AG09319 (cell line): ENCODE measurements around the gene ARHGEF4.

Experiments
- DNase-seq: peaks from one replicate; pipeline ENCODE4 v3.0.0-alpha.2; 2010; ENCODE audit warnings: low read depth; ENCODE audit errors: extremely low read depth
- TF ChIP-seq, protein P1 (sequence below): IDR thresholded peaks from 2 replicates; pipeline ENCODE4 v1.5.1; 2011; ENCODE audit warnings: low read depth, mild to moderate bottlenecking, inconsistent platforms, low read length, moderate library complexity

ARHGEF4 gene

DNA sequence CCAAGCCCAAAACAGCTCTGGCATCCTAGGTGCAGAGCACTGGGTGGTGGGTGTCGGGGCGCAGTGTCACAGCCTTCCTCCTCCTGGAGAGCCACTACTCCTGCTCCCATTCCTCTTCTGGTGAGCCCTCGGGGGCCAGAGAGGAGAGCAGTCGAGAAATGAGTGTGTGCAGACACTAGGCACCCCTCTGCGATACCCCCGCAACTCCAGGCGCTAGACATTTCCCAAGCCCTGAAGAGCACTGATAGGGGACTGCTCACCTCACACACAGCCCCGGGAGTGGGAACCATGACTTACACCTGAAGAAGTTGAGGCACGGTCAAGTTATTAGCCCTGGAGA, 202.4 kb downstream of the ARHGEF4 start:
- TF ChIP-seq, protein P1, sequence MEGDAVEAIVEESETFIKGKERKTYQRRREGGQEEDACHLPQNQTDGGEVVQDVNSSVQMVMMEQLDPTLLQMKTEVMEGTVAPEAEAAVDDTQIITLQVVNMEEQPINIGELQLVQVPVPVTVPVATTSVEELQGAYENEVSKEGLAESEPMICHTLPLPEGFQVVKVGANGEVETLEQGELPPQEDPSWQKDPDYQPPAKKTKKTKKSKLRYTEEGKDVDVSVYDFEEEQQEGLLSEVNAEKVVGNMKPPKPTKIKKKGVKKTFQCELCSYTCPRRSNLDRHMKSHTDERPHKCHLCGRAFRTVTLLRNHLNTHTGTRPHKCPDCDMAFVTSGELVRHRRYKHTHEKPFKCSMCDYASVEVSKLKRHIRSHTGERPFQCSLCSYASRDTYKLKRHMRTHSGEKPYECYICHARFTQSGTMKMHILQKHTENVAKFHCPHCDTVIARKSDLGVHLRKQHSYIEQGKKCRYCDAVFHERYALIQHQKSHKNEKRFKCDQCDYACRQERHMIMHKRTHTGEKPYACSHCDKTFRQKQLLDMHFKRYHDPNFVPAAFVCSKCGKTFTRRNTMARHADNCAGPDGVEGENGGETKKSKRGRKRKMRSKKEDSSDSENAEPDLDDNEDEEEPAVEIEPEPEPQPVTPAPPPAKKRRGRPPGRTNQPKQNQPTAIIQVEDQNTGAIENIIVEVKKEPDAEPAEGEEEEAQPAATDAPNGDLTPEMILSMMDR: no peak
- DNase-seq: no peak

DNA sequence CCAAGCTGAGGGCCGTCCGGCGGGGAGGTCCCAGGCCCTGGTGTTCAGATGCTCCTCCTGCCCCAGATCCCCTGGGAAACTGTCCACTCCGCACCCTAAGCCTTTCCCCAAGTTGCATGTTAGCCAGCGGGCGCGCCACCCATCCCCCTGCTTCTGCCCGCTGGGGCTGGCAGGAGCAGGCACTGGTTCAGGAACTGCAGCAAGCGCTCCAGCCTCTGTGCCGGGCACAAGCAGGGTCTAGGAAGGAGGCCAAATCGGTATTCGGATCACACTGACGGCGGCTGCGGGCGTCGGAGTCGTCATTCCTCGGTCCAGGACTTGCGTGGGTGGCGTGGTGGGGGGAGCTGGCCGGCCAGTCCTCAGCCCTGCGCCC, 202.8 kb downstream of the ARHGEF4 start:
- DNase-seq: no peak
- TF ChIP-seq, protein P1: no peak

DNA sequence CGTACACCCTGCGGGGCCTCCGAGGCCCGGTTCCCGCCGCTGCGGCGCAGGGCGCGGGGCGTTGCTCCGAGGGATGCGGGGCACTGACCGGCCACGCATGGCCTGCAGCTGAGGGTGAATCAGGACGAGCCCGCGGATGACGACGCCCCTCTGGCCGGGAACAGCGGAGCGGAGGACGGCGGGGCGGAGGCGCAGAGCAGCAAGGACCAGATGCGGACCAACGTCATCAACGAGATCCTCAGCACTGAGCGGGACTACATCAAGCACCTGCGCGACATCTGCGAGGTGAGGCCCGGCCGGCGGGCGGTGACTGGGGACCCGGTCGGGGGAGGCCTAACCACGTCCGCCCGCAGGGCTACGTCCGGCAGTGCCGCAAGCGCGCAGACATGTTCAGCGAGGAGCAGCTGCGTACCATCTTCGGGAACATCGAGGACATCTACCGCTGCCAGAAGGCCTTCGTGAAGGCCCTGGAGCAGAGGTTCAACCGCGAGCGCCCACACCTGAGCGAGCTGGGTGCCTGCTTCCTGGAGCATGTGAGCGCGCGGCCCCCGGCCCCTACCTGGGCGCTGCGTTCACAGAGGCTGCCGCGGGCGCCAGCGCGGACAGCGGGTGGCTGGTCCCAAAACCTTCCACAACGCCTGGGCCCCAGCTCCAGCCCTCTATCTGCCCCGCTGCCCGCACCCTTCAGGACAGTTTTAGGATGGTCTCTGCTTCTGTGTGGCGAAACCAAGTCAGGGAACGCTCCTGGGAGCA, 203.4 kb downstream of the ARHGEF4 start:
- DNase-seq: no peak
- TF ChIP-seq, protein P1: no peak

DNA sequence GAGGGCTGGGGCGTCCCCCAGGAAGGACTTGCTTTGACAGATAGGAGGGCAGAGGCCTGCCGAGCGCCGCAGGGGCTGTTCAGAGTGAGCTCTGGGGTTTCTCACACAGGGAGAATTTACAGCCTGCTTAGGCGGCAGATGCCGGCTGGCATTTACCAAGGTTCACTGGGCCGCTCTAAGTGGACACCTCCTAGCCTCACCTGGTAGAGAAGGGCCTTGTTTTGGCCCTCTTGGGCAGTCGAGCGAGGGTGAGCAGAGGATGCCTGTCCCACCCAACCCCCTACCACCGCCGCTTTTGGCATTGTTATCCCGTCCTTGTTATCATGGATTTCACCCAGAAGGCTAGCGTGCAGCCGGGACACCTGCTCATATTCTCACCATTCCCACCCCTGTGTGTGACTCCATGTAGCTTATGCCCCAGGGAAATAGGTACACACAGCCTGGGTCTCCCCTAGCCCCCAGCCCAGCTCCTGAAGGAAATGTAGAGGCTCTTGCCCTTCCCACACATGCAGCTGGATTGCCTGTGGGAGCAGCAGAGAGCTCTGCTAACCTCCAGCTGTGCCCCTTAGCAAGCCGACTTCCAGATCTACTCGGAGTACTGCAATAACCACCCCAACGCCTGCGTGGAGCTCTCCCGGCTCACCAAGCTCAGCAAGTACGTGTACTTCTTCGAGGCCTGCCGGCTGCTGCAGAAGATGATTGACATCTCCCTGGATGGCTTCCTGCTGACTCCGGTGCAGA, 204.1 kb downstream of the ARHGEF4 start:
- no peak for DNase-seq

DNA sequence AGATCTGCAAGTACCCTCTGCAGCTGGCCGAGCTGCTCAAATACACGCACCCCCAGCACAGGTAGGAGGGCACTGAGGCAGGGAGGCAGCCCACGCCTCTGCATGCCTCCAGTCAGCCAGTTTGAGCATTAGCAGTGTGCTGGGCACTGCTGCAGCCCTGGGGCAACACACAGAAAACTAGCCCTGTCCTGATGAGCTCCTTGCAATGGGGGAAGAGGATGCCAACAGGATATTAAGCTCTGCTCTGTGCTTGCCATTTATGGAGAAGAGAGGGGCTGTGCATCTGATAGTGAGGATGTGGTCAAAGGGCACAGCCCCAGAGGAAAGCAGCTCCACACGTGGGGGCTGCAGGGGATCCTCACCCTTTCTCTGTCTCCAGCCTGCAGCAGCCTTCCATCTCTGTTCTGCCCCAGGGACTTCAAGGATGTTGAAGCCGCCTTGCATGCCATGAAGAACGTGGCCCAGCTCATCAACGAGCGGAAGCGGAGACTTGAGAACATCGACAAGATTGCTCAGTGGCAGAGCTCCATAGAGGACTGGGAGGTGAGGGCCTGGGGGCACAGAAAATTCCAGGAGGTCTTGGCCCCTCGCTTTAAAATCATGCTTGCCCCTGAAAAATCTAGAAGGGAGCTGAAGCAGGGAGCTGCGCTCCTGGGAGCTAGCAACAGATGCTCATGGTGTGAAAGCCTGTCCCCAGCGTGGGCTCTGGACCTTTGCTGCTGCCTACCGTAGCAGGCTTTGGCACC, 204.9 kb downstream of the ARHGEF4 start:
- no peak for DNase-seq
- TF ChIP-seq, protein P1: no peak

More for the DNA sequence above, 204.1 kb downstream of the ARHGEF4 start:
- TF ChIP-seq, protein P1: no peak

DNA sequence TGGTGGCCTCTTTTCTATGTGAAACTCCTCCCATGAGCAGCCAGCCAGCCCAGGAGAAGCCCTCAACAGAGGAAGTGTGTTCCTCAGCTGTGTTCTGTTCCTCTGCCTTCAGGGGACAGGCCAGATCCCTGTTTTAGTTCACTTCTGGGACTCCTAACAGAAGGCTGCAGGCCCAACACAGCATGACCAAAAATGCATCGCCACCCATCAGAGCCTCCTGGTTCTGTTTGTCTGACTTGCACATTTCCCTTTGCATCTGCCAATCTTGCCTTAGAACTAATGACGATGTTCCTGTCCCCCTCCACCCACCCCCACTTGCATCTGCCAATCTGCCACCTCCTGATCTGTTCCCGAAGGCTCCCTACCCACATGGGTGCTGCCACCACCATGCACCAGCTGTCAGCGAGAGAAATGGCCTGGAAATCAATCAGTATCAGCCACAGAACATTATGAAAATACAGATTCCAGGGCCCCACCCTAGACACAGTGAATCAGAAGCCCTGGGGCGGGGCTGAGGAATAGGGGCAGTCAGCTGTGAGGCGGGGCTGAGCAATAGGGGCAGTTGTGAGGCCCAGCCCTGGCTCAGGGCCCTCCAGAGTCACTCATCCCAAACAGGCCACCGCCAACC, 205.5 kb downstream of the ARHGEF4 start:
- no peak for DNase-seq
- TF ChIP-seq, protein P1: no peak
